GM12878 (cell line): Measurements from ENCODE around the gene TRABD2A. TPM values are rescaled to one million over a fixed set of nuclear protein-coding genes. Genes with fewer than 3 reads are reported as not detected.

Experiments
- BACH1 ChIP-seq: fragments of 450-650 bp; IDR thresholded peaks from 2 replicates; pipeline ENCODE4 v1.6.1; 2017; ENCODE audit warnings: mild to moderate bottlenecking, borderline replicate concordance
- BCL11A ChIP-seq: IDR thresholded peaks from 2 replicates; pipeline ENCODE4 v1.6.1; 2011; ENCODE audit warnings: low read depth, low read length
- CHD2 ChIP-seq: IDR thresholded peaks from 2 replicates; pipeline ENCODE4 v1.6.1; 2011; ENCODE audit warnings: low read depth, low read length, improper control_type of control experiment, borderline replicate concordance
- CHD4 ChIP-seq: fragments of 200-600 bp; sonication (generic); IDR thresholded peaks from 2 replicates; pipeline ENCODE4 v1.6.1; 2016; ENCODE audit warnings: mild to moderate bottlenecking
- HCFC1 ChIP-seq: fragments of 150-350 bp; IDR thresholded peaks from 2 replicates; pipeline ENCODE4 v1.6.1; 2014; ENCODE audit warnings: low read length
- HDAC6 ChIP-seq: fragments of 200-600 bp; sonication (generic); IDR thresholded peaks from one replicate; pipeline ENCODE4 v1.8.0; 2017; ENCODE audit warnings: antibody characterized with exemption; ENCODE audit not compliant: unreplicated experiment
- IKZF2 ChIP-seq, 2 experiments: fragments of 450-650 bp; IDR thresholded peaks; 2 replicates each; pipeline ENCODE4 v1.6.1; 2017; ENCODE audit warnings: mild to moderate bottlenecking in 2 of 2, moderate library complexity in 2 of 2
- JUND ChIP-seq: IDR thresholded peaks from 2 replicates; pipeline ENCODE4 v1.6.1; 2012; ENCODE audit warnings: low read depth, mild to moderate bottlenecking, low read length, improper control_type of control experiment, moderate library complexity
- MYC ChIP-seq: IDR thresholded peaks from 2 replicates; pipeline ENCODE4 v1.6.1; 2011; ENCODE audit warnings: mild to moderate bottlenecking, low read length, moderate library complexity, inconsistent platforms; ENCODE audit not compliant: insufficient read depth, insufficient replicate concordance, insufficient read length, severe bottlenecking
- NFIC ChIP-seq: IDR thresholded peaks from 2 replicates; pipeline ENCODE4 v1.6.1; 2012; ENCODE audit warnings: low read depth, mild to moderate bottlenecking, inconsistent platforms, low read length, moderate library complexity
- PAX8 ChIP-seq: fragments of 450-650 bp; IDR thresholded peaks from 2 replicates; pipeline ENCODE4 v1.6.1; 2017; ENCODE audit warnings: mild to moderate bottlenecking, moderate library complexity
- POLR2A ChIP-seq: IDR thresholded peaks from 2 replicates; pipeline ENCODE4 v1.6.1; 2011; ENCODE audit warnings: low read depth, mild to moderate bottlenecking, low read length
- POLR2AphosphoS5 ChIP-seq: IDR thresholded peaks from 2 replicates; pipeline ENCODE4 v1.6.1; 2011; ENCODE audit warnings: mild to moderate bottlenecking, low read length, inconsistent platforms
- RB1 ChIP-seq: fragments of 450-650 bp; formaldehyde crosslinking; IDR thresholded peaks from 2 replicates; pipeline ENCODE4 v1.6.1; 2017; ENCODE audit warnings: mild to moderate bottlenecking, borderline replicate concordance
- RCOR1 ChIP-seq: conservative IDR thresholded peaks from 2 replicates; pipeline ENCODE4 v1.6.1; 2012; ENCODE audit warnings: low read depth, low read length, improper control_type of control experiment
- RUNX3 ChIP-seq: IDR thresholded peaks from 2 replicates; pipeline ENCODE4 v1.6.1; 2012; ENCODE audit warnings: low read length, inconsistent platforms
- SPI1 ChIP-seq: IDR thresholded peaks from 2 replicates; pipeline ENCODE4 v1.6.1; 2011; ENCODE audit warnings: low read depth, mild to moderate bottlenecking, low read length, moderate library complexity, borderline replicate concordance; ENCODE audit not compliant: insufficient read depth
- SUZ12 ChIP-seq: fragments of 200-600 bp; sonication (generic); IDR thresholded peaks from one replicate; pipeline ENCODE4 v1.6.1; 2018; ENCODE audit warnings: antibody characterized with exemption, mild to moderate bottlenecking; ENCODE audit not compliant: unreplicated experiment
- TBL1XR1 ChIP-seq: IDR thresholded peaks from 2 replicates; pipeline ENCODE4 v1.6.1; 2012; ENCODE audit warnings: low read depth, low read length, improper control_type of control experiment
- TCF3 ChIP-seq: IDR thresholded peaks from 2 replicates; pipeline ENCODE4 v1.6.1; 2012; ENCODE audit warnings: low read depth, mild to moderate bottlenecking, low read length, borderline replicate concordance; ENCODE audit not compliant: insufficient read depth
- WRNIP1 ChIP-seq: IDR thresholded peaks from 2 replicates; pipeline ENCODE4 v1.6.1; 2011; ENCODE audit warnings: low read depth, low read length, improper control_type of control experiment, borderline replicate concordance
- ZNF207 ChIP-seq: fragments of 450-650 bp; IDR thresholded peaks from 2 replicates; pipeline ENCODE4 v1.6.1; 2014; ENCODE audit warnings: antibody characterized with exemption, mild to moderate bottlenecking, borderline replicate concordance
- ZNF217 ChIP-seq: fragments of 450-650 bp; IDR thresholded peaks from 2 replicates; pipeline ENCODE4 v1.6.1; 2017; ENCODE audit warnings: antibody characterized with exemption, mild to moderate bottlenecking
- ZNF384 ChIP-seq: IDR thresholded peaks from 2 replicates; pipeline ENCODE4 v1.6.1; 2012; ENCODE audit warnings: low read depth, mild to moderate bottlenecking, low read length, improper control_type of control experiment, borderline replicate concordance
- ZNF622 ChIP-seq: fragments of 450-650 bp; IDR thresholded peaks from 2 replicates; pipeline ENCODE4 v1.6.1; 2017; ENCODE audit warnings: mild to moderate bottlenecking, inconsistent platforms
- polyA plus RNA-seq, 11 experiments: library from polyadenylated mRNA; depleted of rRNA in 4 of 11; unstranded in 6 of 11; stranded (reverse) in 5 of 11; fragments of >200 nt; fragmentation: Nextera tagmentation in 4 of 11; fragmentation: Illumina TruSeq in 1 of 11; extraction: Ambion mirVana in 4 of 11; extraction: Trizol in 1 of 11; gene quantifications; 1 replicate in 1 of 11; 2 replicates in 10 of 11; pipeline versions ENCODE4 v1.2.1 to v1.2.3, GENCODE V29; 2011 to 2016; ENCODE audit warnings: inconsistent platforms in 2 of 11, missing spikeins in 2 of 11, low read depth in 1 of 11
- total RNA-seq, 4 experiments: library from RNA; depleted of rRNA in 3 of 4; stranded (reverse); fragments of >200 nt in 3 of 4; fragmentation: Illumina TruSeq in 1 of 4; extraction: Trizol in 1 of 4; gene quantifications; 2 replicates each; pipeline versions ENCODE4 v1.2.1 to v1.2.3, GENCODE V29; 2013 to 2021
- TF ChIP-seq, protein P1 (sequence below): fragments of 450-650 bp; IDR thresholded peaks from 2 replicates; pipeline ENCODE4 v1.6.1; 2017; ENCODE audit warnings: borderline replicate concordance
- TF ChIP-seq, protein P2 (sequence below): fragments of 450-650 bp; IDR thresholded peaks from 2 replicates; pipeline ENCODE4 v1.6.1; 2017; ENCODE audit warnings: mild to moderate bottlenecking, moderate library complexity

TRABD2A gene
- total and polyA plus RNA-seq, 10 of the 15 experiments (the other 5 are each of a cell fraction or from before 2014, with no cell fraction given): 1.4 to 7.6 (median 4.1) TPM

DNA sequence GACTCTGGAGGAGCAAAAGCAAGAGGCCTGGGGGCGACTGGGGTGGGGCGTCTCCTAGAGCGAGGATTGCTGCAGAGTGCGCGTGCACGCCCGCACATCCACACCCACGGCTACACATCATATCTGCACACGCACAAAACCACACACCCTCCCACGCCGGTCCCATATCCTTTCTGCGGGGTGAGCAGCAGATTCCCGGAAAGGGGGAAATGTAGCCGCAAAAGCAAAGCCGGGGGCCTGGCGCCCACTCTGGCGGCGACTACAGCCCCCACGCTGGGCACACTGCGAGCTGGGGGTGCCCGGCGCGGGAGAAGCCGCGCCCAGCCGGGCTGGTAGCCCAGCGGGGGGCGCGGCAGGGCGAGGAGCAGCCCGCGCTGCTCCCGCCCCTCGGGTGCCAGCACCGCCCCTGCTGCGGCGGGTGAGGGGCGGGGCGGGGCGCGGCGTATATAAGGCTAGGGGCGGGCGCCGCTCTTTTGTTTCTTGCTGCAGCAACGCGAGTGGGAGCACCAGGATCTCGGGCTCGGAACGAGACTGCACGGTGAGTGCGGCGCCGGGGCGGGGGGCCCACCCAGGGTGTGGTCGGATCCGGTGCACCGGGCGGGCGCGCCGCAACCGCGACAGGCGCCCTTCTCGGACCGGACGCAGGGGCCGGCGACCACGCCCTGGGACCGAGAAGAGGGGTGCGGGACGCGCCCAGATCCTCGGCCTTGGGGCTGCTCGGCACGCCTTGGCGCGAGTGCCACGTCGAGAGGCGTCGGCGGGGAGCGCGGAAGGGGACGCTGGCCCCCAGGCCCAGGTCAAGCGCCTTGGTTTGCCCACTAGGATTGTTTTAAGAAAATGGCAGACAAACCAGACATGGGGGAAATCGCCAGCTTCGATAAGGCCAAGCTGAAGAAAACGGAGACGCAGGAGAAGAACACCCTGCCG lies 24.6 kb upstream of the TRABD2A start, which contains the start of gene TMSB10 (continued):
- TF ChIP-seq RUNX3: peak; percentile 77
- TF ChIP-seq, protein P1, sequence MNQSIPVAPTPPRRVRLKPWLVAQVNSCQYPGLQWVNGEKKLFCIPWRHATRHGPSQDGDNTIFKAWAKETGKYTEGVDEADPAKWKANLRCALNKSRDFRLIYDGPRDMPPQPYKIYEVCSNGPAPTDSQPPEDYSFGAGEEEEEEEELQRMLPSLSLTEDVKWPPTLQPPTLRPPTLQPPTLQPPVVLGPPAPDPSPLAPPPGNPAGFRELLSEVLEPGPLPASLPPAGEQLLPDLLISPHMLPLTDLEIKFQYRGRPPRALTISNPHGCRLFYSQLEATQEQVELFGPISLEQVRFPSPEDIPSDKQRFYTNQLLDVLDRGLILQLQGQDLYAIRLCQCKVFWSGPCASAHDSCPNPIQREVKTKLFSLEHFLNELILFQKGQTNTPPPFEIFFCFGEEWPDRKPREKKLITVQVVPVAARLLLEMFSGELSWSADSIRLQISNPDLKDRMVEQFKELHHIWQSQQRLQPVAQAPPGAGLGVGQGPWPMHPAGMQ: 0 out of 2 replicates have a peak, but pooled peaks have one; percentile 30
- TF ChIP-seq JUND: no peak
- peak; percentile 87 for TF ChIP-seq TCF3
- TF ChIP-seq ZNF622: no peak
- peak; percentile 23; the same call in 1 of the 2 replicates for TF ChIP-seq TBL1XR1
- peak; percentile 80 for TF ChIP-seq ZNF217
- TF ChIP-seq HDAC6: peak; percentile 75
- peak; percentile 26; the same call in 1 of the 2 replicates for TF ChIP-seq HCFC1
- TF ChIP-seq SPI1: no peak
- no peak for TF ChIP-seq ZNF384
- no peak; the same call in 1 of the 2 replicates for TF ChIP-seq BCL11A
- peak; percentile 99 for TF ChIP-seq POLR2A
- peak; percentile 55 to 72 for TF ChIP-seq IKZF2 (IDR thresholded peaks at IDR 0.05)
- TF ChIP-seq NFIC: no peak
- no peak for TF ChIP-seq SUZ12
- TF ChIP-seq ZNF207: peak; percentile 67; the same call in 1 of the 2 replicates
- no peak for TF ChIP-seq CHD4
- peak; percentile 90 for TF ChIP-seq BACH1
- TF ChIP-seq MYC: peak; percentile 31
- peak; percentile 98 for TF ChIP-seq POLR2AphosphoS5
- peak; percentile 60; the same call in 1 of the 2 replicates for TF ChIP-seq RB1
- TF ChIP-seq RCOR1: no peak
- TF ChIP-seq CHD2: no peak; the same call in 1 of the 2 replicates
- TF ChIP-seq PAX8: no peak
- TF ChIP-seq, protein P2, sequence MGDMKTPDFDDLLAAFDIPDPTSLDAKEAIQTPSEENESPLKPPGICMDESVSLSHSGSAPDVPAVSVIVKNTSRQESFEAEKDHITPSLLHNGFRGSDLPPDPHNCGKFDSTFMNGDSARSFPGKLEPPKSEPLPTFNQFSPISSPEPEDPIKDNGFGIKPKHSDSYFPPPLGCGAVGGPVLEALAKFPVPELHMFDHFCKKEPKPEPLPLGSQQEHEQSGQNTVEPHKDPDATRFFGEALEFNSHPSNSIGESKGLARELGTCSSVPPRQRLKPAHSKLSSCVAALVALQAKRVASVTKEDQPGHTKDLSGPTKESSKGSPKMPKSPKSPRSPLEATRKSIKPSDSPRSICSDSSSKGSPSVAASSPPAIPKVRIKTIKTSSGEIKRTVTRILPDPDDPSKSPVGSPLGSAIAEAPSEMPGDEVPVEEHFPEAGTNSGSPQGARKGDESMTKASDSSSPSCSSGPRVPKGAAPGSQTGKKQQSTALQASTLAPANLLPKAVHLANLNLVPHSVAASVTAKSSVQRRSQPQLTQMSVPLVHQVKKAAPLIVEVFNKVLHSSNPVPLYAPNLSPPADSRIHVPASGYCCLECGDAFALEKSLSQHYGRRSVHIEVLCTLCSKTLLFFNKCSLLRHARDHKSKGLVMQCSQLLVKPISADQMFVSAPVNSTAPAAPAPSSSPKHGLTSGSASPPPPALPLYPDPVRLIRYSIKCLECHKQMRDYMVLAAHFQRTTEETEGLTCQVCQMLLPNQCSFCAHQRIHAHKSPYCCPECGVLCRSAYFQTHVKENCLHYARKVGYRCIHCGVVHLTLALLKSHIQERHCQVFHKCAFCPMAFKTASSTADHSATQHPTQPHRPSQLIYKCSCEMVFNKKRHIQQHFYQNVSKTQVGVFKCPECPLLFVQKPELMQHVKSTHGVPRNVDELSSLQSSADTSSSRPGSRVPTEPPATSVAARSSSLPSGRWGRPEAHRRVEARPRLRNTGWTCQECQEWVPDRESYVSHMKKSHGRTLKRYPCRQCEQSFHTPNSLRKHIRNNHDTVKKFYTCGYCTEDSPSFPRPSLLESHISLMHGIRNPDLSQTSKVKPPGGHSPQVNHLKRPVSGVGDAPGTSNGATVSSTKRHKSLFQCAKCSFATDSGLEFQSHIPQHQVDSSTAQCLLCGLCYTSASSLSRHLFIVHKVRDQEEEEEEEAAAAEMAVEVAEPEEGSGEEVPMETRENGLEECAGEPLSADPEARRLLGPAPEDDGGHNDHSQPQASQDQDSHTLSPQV: no peak
- no peak for TF ChIP-seq WRNIP1
